PC-3 (cell line): ENCODE results near the gene DRD2. TPM values are rescaled to one million over a fixed set of nuclear protein-coding genes. Genes with fewer than 3 reads are reported as not detected.

ENCODE experiments used
- ATAC-seq: fragments of 200-7000 bp; cut with Tn5 transposase; 2 replicates; pipeline ENCODE4 v1.9.1; 2020; ENCODE audit warnings: mild to moderate bottlenecking, moderate library complexity
- BruUV-seq: library from RNA; stranded (reverse); fragments of 400-500 nt; replicated peaks from 2 replicates; lab custom pipeline; 2021; lab: Mats Ljungman, UMichigan
- CTCF ChIA-PET: fragments of 300-600 bp; sonication (Branson Sonifier 250); formaldehyde crosslinking; loops from one replicate; lab custom pipeline; 2022; ENCODE audit warnings: antibody characterized with exemption; lab: Charles Lee
- POLR2A ChIA-PET: fragments of 300-600 bp; sonication (Branson Sonifier 250); formaldehyde crosslinking; loops from one replicate; lab custom pipeline; 2022; ENCODE audit warnings: antibody characterized with exemption; ENCODE audit not compliant: unreplicated experiment; lab: Charles Lee
- DNase-seq: peaks from one replicate; pipeline ENCODE4 v3.0.0-alpha.2; 2015
- H2AFZ ChIP-seq: fragments of 300-600 bp; sonication (generic); 2 replicates; pipeline ENCODE4 v1.6.0; 2016; ENCODE audit warnings: antibody characterized with exemption, low read length
- H3F3A ChIP-seq: fragments of 300-600 bp; sonication (generic); one replicate; pipeline ENCODE4 v1.6.0; 2017; ENCODE audit warnings: antibody characterized with exemption, low read length, control low read depth, mild to moderate bottlenecking; ENCODE audit not compliant: unreplicated experiment
- H3K27ac ChIP-seq: fragments of 300-600 bp; sonication (generic); 2 replicates; pipeline ENCODE4 v1.5.1; 2016; ENCODE audit warnings: mild to moderate bottlenecking, low read length
- H3K27me3 ChIP-seq: fragments of 300-600 bp; sonication (generic); 2 replicates; pipeline ENCODE4 v1.6.1; 2016; ENCODE audit warnings: low read length, mixed read lengths
- H3K36me3 ChIP-seq: fragments of 300-600 bp; sonication (generic); 2 replicates; pipeline ENCODE4 v1.6.1; 2016; ENCODE audit warnings: low read depth, mixed run types, low read length, mixed read lengths
- H3K4me1 ChIP-seq: fragments of 300-600 bp; sonication (generic); 2 replicates; pipeline ENCODE4 v1.5.1; 2016; ENCODE audit warnings: low read length; ENCODE audit not compliant: insufficient read depth
- H3K4me2 ChIP-seq: fragments of 300-600 bp; sonication (generic); 2 replicates; pipeline ENCODE4 v1.6.0; 2016; ENCODE audit warnings: low read length
- H3K4me3 ChIP-seq: fragments of 300-600 bp; sonication (generic); 2 replicates; pipeline ENCODE4 v1.5.1; 2016; ENCODE audit warnings: mild to moderate bottlenecking, low read length, mixed read lengths
- H3K79me2 ChIP-seq: fragments of 300-600 bp; sonication (generic); 2 replicates; pipeline ENCODE4 v1.6.1; 2017; ENCODE audit warnings: low read length, mixed read lengths
- H3K9ac ChIP-seq: fragments of 300-600 bp; sonication (generic); 2 replicates; pipeline ENCODE4 v1.6.0; 2016; ENCODE audit warnings: mild to moderate bottlenecking, low read length
- H3K9me2 ChIP-seq: fragments of 300-600 bp; sonication (generic); replicated peaks from 2 replicates; pipeline ENCODE4 v1.6.1; 2016; ENCODE audit warnings: mixed run types, low read length, mixed read lengths
- H3K9me3 ChIP-seq: fragments of 300-600 bp; sonication (generic); 2 replicates; pipeline ENCODE4 v1.6.1; 2016; ENCODE audit warnings: low read length, mixed read lengths
- H4K20me1 ChIP-seq: fragments of 300-600 bp; sonication (generic); 2 replicates; pipeline ENCODE4 v1.6.1; 2016; ENCODE audit warnings: low read length, mixed read lengths
- EZH2 ChIP-seq: fragments of 300-600 bp; sonication (generic); IDR thresholded peaks from one replicate; pipeline ENCODE4 v1.6.1; 2017; ENCODE audit warnings: antibody characterized with exemption, mild to moderate bottlenecking, low read length; ENCODE audit not compliant: unreplicated experiment
- EZH2phosphoT487 ChIP-seq: fragments of 300-600 bp; sonication (generic); IDR thresholded peaks from 2 replicates; pipeline ENCODE4 v1.6.1; 2018; ENCODE audit warnings: mild to moderate bottlenecking, antibody characterized with exemption, low read length, borderline replicate concordance
- intact Hi-C: fragments of 100-400 bp; cut with micrococcal nuclease; formaldehyde crosslinking; loops from 2 replicates; pipeline ENCODE4 v1.9.0; 2023
- total RNA-seq: library from RNA; depleted of rRNA; stranded (reverse); fragments of >200 nt; gene quantifications from 2 replicates; pipeline ENCODE4 v1.2.3, GENCODE V29; 2014
- TF ChIP-seq, protein P1 (sequence below): fragments of 300-600 bp; sonication (generic); conservative IDR thresholded peaks from 2 replicates; pipeline ENCODE4 v1.5.1; 2017; ENCODE audit warnings: antibody characterized with exemption, low read depth, mild to moderate bottlenecking, low read length

The DRD2 gene
- total RNA-seq, 1 experiment from 2014 or later = not detected

- H3F3A ChIP-seq = no peaks in the 10 kb centered on the region
- H3K4me3 ChIP-seq = no peak overlapping the region
- no peaks in the 10 kb centered on the region for H3K36me3 ChIP-seq
- intact Hi-C loops = no loop called here
- no peaks in the 10 kb centered on the region for H3K79me2 ChIP-seq
- no peak overlapping the region for H3K27ac ChIP-seq
- no peaks in the 10 kb centered on the region for H3K9me3 ChIP-seq
- TF ChIP-seq, protein P1, sequence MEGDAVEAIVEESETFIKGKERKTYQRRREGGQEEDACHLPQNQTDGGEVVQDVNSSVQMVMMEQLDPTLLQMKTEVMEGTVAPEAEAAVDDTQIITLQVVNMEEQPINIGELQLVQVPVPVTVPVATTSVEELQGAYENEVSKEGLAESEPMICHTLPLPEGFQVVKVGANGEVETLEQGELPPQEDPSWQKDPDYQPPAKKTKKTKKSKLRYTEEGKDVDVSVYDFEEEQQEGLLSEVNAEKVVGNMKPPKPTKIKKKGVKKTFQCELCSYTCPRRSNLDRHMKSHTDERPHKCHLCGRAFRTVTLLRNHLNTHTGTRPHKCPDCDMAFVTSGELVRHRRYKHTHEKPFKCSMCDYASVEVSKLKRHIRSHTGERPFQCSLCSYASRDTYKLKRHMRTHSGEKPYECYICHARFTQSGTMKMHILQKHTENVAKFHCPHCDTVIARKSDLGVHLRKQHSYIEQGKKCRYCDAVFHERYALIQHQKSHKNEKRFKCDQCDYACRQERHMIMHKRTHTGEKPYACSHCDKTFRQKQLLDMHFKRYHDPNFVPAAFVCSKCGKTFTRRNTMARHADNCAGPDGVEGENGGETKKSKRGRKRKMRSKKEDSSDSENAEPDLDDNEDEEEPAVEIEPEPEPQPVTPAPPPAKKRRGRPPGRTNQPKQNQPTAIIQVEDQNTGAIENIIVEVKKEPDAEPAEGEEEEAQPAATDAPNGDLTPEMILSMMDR = no peak
- no peak for TF ChIP-seq EZH2phosphoT487
- TF ChIP-seq EZH2 = no peak
- H4K20me1 ChIP-seq = no peaks in the 10 kb centered on the region
- no peak overlapping the region for H3K9ac ChIP-seq
- ATAC-seq (no peak), DNase-seq (no peak)
- ChIA-PET CTCF (no interaction called here), POLR2A (no interaction called here)
- no TSS peak for BruUV-seq
- peaks cover 13% of the 10 kb centered on the region; the same call in 1 of the 2 replicates for H3K27me3 ChIP-seq
- H3K4me2 ChIP-seq = no peak overlapping the region
- no peaks in the 10 kb centered on the region for H3K4me1 ChIP-seq
- H3K9me2 ChIP-seq = no peaks in the 10 kb centered on the region
- no peak overlapping the region for H2AFZ ChIP-seq
Measured at GRCh38 chr11:113395782-113396336, 79.3 kb downstream of the DRD2 start.

GRCh38 chr11:113394919-113395318, 80.3 kb downstream of the DRD2 start:
- ChIA-PET CTCF (no interaction called here), POLR2A (no interaction called here)
- Histone ChIP-seq H3K9me3 (no peaks in the 10 kb centered on the region), H3K27ac (no peak overlapping the region), H3K4me3 (no peak overlapping the region), H3K27me3 (peaks cover 13% of the 10 kb centered on the region; the same call in 1 of the 2 replicates), H3K4me2 (no peak overlapping the region), H3K9me2 (no peaks in the 10 kb centered on the region), H4K20me1 (no peaks in the 10 kb centered on the region), H3K9ac (no peak overlapping the region), H2AFZ (no peak overlapping the region), H3F3A (no peaks in the 10 kb centered on the region), H3K4me1 (no peaks in the 10 kb centered on the region), H3K36me3 (no peaks in the 10 kb centered on the region), H3K79me2 (no peaks in the 10 kb centered on the region)
- BruUV-seq = no TSS peak
- intact Hi-C loops = no loop called here
- ATAC-seq = no peak
- no peak for DNase-seq
- TF ChIP-seq, protein P1 = no peak
- TF ChIP-seq EZH2phosphoT487 = no peak
- no peak for TF ChIP-seq EZH2

- H3K27ac ChIP-seq = no peak overlapping the region
- H3K36me3 ChIP-seq = no peaks in the 10 kb centered on the region
- peaks cover 13% of the 10 kb centered on the region; the same call in 1 of the 2 replicates for H3K27me3 ChIP-seq
- H3K4me3 ChIP-seq = no peak overlapping the region
- TF ChIP-seq, protein P1 = no peak
- TF ChIP-seq EZH2 (no peak), EZH2phosphoT487 (no peak)
- H3K9me2 ChIP-seq = no peaks in the 10 kb centered on the region
- H3K4me2 ChIP-seq = no peak overlapping the region
- no peak overlapping the region for H3K9ac ChIP-seq
- H3K79me2 ChIP-seq = no peaks in the 10 kb centered on the region
- no peaks in the 10 kb centered on the region for H3K9me3 ChIP-seq
- H3F3A ChIP-seq = no peaks in the 10 kb centered on the region
- H3K4me1 ChIP-seq = no peaks in the 10 kb centered on the region
- ATAC-seq (no peak), DNase-seq (no peak)
- H4K20me1 ChIP-seq = no peaks in the 10 kb centered on the region
- H2AFZ ChIP-seq = no peak overlapping the region
- ChIA-PET POLR2A (no interaction called here), CTCF (no interaction called here)
- BruUV-seq = no TSS peak
- intact Hi-C loops = no loop called here
Measured at GRCh38 chr11:113393501-113393985, 81.7 kb downstream of the DRD2 start.
